ENCODE measurements around the gene FMNL2.

- TF ChIP-seq CTCF (IDR thresholded peaks at IDR 0.05) = no peak
- TF ChIP-seq POLR2A (IDR thresholded peaks at IDR 0.05) = no peak
- no peak for TF ChIP-seq EP300 (IDR thresholded peaks at IDR 0.05)
Observed at GRCh38 chr2:152455738-152456137, 120.8 kb downstream of the FMNL2 start.
